HG02981 (cell line): Measurements from ENCODE around the gene USP24.

Experiments
- ATAC-seq: cut with Tn5 transposase; IDR thresholded peaks from one replicate; pipeline ENCODE4 v1.9.1; 2021; ENCODE audit warnings: mild to moderate bottlenecking, moderate library complexity; ENCODE audit not compliant: unreplicated experiment

The USP24 gene

DNA sequence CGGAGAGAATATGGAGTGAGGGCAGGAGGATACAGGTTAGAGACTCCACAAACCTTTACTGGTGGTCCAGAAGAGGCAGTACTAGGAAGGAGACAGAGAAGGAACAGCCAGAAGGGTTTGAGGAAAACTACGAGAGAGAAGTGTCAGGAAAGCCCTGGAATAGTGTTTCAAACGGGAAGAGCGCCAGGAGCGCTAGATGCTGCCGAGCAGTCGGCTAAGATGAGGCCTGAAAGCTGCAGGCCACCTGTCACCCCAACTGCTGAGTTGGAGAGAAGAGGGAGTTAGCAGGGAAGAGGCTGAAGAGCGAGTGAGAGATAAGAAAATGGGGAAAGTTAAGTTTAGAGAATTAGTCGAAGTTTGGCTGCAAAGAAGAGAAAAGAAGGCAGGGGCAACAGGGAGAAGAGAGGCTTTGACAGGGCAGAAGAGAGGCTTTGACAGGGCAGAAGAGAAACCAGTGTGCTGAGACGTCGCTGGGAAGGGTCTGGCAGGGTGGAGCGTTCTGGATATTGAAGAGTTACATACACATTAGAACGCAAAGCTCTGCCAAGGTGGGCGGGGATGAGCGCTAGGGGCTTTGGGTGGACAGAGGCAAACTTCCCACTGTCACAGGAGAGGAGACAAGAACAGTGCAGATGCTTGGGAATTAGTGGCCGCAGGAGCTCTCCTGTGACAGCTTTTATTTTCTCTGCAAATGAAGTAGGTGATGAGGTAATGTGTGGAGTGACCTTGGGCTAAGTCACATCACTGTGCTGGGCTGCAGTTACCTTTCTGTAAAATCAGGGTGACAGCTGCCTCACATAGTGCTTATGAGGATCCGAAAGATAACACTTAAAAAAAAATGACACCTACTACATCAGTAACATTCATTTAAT, 144.6 kb downstream of the USP24 start:
- no peak for ATAC-seq

DNA sequence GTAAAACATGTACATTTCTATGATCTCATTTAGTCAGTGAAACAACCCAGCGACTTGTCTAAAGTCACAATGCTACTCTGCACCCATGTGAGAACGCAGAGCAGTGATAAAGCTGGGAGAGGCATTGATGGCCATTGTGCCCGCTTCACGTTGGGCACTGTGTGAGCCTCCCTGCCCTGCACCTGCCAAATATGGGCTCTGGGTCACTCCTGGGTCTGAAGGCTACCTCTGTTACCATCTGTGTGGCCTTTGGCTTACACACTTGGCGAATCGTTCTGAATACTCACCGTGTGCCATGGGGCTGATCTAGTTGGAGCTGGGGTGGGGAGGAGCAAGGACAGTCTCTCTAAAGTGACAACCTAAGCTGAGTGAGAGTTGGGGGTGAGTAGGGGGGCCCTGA, 145.9 kb downstream of the USP24 start:
- no peak for ATAC-seq

DNA sequence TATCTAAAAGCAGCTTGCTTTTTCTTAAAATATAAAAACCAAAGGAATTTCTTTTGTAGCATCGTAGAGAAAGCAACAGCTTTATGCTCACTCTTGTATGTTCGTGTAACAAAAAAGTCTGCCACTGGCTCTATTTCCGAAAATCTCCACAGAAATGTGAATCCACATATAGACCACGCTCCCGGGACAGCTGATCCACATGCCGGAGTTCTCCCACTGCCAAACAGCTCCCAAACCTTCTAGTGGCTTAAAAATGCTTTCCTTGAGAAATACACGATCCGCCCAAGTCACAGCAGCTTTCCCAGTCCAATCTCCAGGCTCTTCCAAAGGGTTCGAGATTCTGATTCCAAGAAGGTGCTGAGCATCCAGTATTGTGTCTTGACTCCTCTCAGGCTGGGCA, 146.5 kb downstream of the USP24 start:
- ATAC-seq: no peak

DNA sequence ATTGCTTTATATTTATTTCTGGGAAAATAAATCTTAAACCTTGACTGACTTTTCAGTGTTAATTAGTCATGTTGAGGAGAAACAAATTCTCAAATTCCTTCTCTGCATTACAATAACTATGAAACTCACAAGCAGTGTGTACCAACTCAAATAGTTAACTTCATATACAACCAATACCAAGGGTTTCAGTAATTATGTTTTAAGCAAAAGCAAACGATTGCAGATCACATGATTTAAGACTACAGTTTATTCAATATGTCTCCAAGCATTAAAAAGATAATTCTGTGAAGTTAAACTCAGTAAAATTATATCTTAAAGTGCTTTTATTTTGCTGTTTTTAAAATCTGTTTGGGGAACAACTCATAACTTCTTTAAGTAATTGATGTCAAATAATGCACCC, 147.2 kb downstream of the USP24 start:
- no peak for ATAC-seq

DNA sequence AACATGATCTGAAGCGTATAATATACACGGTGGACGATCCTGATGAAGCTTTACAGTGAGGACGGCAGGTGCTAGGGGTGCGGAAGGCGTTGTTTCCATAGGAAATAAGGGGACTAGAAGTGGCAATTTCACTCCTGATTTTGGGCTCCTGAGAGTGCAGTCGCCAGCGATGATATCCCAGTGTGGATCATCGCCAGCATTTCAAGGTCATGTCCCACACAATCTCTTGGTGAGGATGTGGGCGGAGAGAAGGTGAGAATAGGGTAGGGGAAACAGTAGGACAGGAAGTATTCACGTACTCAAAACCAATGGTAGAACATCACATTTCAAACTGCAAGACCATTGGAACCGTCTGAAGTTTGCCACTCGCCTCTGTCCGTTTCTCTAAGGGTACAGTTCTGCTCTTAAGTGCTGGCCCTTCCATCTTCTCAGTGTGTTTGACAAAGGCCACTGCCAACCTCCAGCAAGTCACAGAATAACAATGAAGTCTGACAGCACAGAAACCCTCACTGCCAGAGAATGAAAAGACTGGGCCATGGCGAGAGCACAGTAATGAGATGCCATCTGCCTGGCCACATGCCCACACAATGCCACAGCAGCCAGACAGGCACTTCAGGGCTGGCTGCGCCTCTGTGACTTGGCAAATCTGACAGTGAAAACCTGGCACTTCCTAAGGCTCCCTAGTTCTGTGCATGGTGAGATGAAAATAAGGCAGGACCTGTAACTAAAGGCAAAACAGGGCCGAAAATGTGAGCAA, 148.0 kb downstream of the USP24 start:
- ATAC-seq: no peak

DNA sequence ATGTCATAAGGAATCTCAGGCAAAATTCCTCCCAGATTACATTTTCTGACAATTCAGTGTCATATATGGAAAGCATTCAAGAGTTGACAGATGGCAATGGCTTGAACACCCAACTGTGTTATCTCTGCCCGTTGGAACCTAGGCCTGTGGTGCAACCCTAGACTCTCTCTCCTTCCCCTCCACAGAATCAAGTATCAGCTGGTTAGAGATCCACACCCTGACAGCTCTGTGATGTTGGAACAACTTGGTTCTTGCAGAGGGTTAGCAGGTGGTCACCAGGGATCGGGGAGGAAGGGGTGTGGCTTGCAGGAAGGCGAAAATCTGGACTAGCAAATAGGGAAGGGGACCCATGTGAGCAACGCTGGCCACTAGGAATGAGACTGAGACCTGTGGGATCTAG, 149.5 kb downstream of the USP24 start:
- no peak for ATAC-seq

DNA sequence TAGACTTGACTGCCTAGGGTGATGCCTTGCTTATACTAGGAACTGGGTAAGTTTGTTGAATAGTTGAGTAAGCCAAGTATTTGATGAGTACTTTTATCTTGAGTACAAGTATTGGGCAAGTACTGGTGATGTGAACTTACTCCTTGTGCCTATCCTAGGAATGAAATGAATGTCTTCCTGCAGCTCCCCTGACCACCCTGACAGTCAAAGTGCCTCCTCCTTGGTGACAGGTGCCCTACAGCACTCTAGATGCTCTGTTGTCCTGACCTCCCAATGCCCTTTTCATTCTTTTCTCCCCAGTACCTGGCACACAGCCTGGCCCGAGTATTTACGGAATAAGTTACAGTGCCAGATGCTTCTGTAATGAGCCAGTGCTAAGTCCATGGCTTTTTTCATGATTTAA, 150.3 kb downstream of the USP24 start:
- no peak for ATAC-seq

DNA sequence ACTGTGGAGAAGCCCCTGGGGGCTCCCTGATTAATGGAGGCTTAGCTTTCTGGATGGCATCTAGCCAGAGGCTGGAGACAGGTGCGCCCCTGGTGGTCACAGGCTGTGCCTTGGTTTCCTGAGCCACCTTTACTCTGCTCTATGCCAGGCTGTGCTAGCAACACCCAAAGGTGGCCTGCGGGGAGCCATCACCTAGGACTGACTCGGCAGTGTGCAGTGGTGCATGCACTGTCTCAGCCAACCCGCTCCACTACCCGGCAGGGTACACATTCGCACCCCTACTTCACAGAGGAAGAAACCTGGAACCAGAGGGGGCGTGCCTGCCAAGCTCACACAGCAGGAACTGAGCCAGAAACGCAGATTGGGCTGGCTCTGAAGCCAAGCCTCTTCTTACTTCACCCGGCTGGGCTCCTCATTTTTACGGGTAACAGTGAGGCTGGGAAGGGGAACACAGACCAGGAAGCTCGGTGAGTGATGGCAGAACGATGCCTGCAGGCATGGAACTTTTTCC, 151.0 kb downstream of the USP24 start:
- ATAC-seq: no peak

DNA sequence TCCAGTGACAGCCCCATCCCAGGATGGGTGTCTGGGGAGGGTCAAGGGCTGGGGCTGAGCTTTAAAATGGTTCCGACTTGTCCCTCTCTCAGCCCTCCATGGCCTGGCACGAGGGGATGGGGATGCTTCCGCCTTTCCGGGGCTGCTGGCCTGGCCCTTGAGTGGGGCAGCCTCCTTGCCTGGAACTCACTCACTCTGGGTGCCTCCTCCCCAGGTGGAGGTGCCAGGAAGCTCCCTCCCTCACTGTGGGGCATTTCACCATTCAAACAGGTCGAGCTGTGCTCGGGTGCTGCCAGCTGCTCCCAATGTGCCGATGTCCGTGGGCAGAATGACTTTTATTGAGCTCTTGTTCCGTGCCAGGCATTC, 151.6 kb downstream of the USP24 start:
- no peak for ATAC-seq

DNA sequence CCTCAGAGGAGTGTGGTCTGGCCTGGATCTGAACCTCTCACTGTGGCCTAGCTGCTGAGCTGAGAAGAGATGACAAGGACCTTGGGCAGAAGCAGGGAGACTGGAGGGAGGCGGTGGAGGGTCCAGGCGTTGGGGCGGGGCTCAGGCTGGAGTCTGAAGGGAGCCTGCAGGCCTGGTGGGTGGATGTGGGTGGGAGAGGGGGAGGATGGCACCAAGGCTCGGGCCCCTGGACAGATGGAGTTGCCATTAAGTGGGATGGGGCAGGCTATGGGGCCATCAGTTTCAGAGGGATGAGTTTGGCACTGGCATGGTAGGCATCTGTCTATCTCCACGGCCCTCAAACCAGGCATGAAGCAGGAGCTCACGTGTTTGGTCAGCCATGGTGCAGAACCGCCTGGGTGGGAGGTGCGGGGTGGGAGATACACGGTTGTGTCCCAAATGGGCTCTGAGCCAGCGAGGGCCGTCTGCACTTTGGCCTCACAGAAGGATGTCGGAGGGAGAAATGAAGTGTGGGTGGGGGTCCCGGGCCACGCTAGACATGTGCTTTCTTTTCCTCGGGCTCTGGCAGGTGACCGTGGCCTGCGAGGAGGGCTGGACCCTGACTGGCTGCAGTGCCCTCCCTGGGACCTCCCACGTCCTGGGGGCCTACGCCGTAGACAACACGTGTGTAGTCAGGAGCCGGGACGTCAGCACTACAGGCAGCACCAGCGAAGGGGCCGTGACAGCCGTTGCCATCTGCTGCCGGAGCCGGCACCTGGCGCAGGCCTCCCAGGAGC, 152.2 kb downstream of the USP24 start:
- no peak for ATAC-seq

DNA sequence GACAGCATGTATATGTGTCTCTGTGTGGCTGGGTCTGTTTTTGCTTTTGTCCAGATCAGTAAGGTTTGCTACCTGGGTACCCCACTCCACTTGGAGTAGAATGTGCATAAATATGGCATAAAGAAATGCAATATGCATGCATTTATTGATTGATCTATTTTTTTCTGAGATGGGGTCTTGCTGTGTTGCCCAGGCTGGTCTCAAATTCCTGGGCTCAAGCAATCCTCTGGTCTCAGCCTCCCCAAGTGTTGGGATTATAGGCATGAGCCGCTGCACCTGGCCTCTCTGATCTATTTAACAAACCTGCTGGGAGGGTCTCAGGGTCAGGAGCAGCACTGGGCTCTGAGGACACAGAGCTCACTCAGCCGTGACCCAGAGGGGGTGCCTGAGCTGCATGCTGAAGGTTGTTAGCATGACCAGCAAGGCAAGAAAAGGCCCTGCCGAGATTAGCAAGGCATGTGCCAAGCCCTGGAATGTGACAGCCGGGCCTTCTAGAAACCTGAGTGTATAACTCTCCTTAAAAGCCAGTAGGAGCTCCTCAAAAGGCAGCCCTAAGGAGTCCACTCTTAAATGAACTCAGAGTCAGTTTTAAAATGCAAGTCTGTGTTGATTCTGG, 153.3 kb downstream of the USP24 start:
- no peak for ATAC-seq

DNA sequence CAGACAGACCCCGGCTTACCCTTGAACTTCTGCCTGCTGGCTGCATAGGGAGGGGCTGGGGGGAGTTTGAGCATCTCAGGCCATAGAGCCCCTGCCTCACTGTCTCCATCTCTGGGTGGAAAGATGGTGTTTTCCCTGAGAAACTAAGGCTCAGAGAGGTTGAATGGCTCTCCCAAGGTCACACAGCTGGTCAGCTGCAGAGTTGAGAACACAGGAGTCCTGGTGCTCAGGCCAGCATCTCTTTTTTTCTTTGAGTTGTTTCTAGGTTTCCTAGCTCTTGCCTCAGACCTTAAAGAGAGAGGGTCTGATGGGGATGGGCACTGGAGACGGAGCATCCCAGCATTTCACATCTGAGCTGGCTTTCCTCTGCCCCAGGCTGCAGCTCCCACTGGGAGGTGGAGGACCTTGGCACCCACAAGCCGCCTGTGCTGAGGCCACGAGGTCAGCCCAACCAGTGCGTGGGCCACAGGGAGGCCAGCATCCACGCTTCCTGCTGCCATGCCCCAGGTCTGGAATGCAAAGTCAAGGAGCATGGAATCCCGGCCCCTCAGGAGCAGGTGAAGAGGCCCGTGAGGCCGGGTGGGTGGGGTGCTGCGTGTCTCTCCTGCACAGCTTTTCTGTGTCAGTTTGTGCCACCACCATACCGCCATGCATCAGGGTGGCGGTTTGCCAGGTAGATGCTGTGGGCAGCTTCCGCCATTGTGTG, 154.0 kb downstream of the USP24 start:
- no peak for ATAC-seq

DNA sequence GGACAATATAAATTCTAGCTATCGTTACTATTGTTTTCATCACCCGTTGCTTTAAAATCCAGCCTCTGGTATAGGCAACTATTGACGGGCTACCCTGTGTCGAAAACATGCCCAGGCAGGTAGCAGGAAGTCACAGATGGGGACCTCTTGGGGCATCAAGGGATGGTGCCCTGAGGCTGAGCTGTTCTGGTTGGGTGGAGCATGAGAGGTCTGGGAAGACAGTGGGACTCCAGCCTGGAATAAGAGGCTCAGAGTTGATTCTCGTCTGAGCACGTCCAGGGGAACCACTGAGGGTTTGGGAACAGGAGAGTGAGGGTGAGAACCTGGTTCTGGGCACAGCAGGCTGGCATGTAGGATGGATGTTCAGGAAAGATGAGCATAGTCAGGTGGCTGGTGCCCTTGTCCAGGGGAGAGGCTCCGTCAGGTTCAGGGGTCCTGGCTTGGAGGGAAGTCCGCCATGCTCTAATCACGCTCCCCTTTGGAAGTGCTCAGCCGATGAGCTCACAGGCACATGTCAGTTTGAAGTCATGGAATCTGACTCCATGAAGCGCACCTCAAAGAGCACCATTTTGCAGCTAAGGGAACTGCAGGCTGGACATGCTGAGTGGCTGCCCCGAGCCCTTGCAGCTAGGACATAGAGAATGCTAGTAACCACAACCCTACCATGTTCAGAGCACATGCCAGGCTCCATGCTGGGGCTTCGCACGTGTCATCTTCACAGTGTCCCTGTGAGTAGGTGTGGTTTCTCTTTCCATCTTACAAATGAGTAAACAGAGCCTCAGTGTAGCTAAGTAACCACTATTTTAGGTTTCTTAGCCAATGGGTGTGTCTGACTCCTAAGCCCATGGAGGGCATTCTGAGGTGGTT, 154.8 kb downstream of the USP24 start:
- no peak for ATAC-seq

DNA sequence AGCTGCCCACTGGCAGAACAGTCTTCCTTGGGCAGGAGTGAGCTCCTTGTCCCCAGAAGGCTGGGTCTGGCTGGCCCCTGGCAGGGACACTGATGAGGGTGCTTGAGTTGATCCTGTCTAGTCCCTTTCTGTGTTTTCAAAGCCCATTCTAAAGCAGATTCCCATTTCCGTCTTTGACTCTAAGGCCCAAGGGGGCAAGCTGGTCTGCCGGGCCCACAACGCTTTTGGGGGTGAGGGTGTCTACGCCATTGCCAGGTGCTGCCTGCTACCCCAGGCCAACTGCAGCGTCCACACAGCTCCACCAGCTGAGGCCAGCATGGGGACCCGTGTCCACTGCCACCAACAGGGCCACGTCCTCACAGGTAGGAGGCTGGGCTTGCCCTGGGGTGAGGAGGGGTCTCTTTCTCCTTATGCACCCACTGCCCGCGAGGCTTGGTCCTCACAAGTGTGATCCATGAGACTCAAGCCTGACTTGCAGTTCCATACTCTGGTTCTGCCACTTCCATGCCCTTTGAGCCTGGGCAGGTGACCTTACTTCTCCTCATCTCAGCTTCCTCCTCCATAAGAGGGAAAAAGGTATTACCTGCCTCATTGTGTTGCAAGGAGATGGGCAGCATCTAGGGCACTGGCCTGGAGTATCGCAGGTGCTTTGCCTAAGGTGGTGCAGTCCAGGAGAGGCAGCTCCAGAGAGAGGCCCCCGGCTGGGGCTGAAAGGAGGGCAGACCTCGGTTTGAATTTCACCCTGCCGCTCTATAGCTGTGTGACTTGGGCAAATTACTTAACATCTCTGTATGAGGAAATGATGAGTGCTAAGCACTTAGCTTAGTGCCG, 155.6 kb downstream of the USP24 start:
- ATAC-seq: no peak

DNA sequence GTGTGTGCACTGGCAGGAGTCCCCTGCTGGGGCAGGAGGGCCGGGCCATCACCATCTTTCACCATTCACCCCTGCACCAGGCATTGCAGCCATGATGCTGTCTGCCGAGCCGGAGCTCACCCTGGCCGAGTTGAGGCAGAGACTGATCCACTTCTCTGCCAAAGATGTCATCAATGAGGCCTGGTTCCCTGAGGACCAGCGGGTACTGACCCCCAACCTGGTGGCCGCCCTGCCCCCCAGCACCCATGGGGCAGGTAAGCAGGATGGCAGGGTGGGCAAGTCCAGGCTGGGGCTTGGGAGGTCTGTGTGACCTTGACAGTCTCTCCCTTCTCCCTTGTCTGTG, 157.2 kb downstream of the USP24 start:
- ATAC-seq: no peak

DNA sequence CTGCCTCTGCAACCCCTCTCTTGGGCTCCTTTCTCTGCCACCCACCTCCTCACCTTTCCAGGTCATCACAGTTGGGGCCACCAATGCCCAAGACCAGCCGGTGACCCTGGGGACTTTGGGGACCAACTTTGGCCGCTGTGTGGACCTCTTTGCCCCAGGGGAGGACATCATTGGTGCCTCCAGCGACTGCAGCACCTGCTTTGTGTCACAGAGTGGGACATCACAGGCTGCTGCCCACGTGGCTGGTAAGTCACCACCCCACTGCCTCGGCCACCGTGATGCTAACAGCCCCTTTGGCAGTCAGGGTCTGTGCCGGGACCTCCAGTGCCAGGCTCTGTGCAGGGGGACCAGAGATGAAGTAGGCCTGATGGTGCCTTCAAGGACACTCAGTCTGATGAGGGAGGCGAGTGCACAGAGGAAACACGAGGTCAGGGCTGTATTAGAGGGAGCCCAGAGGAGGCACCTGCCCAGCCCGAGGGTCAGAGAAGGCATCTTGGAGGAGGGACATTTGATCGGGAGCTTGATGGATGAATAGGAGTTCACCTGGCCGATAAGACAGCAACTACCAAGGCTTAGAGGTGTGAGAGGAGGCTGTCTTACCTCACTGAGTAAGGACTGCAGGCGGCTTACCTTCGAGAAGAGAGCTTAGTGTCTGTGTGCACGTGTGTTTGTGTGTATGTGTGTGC, 157.8 kb downstream of the USP24 start:
- no peak for ATAC-seq

DNA sequence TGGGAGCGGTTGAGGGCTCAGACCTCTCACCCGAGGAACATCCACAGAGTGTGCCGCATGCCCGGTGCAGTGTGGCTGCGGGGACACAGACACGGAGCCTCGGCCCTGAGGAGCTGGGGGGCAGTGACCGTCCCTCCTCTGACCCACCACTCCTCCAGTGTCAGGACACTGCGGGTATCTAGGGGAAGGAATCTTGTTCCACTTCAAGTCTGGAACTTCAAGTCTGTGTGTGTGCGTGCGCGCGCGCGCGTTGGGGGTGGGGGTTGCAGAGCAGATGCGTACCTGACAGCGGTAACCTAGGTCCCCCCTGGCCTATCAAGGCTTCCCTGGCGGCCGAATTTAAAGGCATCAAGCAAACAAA, 158.6 kb downstream of the USP24 start:
- no peak for ATAC-seq

DNA sequence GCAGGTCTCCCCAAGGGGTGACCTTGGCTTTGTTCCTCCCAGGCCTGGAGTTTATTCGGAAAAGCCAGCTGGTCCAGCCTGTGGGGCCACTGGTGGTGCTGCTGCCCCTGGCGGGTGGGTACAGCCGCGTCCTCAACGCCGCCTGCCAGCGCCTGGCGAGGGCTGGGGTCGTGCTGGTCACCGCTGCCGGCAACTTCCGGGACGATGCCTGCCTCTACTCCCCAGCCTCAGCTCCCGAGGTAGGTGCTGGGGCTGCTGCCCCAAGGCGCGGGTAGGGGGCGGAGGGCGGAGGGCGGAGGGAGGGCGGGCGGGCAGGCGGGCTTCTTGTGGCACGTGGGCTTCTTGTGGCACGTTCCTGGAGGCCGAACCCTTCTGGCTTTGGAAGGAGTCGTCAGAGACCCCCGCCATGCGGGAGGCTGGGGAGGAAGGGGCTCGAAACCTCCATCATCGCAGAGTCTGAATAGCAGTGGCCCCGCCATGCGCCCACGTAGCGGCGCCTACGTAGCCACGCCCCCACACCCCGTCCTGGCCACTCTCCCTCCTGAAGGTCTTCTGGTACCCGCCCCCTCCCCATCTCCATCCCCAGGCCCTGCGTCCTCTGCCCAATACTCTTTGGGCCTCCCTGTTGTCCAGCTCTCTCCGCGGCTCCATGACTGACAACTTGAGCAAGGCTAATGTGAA, 159.1 kb downstream of the USP24 start:
- ATAC-seq: no peak
